SK-N-SH (cell line): ENCODE data around the gene ZNF639. TPM values are rescaled to one million over a fixed set of nuclear protein-coding genes. Genes with fewer than 3 reads are reported as not detected.
"Not testable (repeated sequence)": the region's sequence is repeated elsewhere in the genome, so short reads cannot be mapped to it uniquely, and the experiment has no call there.

ENCODE experiments used
- CTCF ChIA-PET: fragments of 300-600, 350-600 bp; formaldehyde crosslinking; extraction: SDS; loops from one replicate; lab custom pipeline; 2021; lab: Yijun Ruan, JAX
- POLR2A ChIA-PET: fragments of 350-600 bp; sonication (Branson Sonifier 250); formaldehyde crosslinking; extraction: SDS; loops from one replicate; lab custom pipeline; 2020; ENCODE audit warnings: antibody characterized with exemption, inconsistent platforms; lab: Yijun Ruan, JAX
- DNase-seq: peaks from one replicate; pipeline ENCODE4 v3.0.0; 2012
- H2AFZ ChIP-seq: fragments of 200-600 bp; sonication (generic); 2 replicates; pipeline ENCODE4 v1.8.1; 2016; ENCODE audit warnings: antibody characterized with exemption, mild to moderate bottlenecking, low read depth
- H3F3A ChIP-seq: fragments of 200-600 bp; sonication (generic); replicated peaks from 2 replicates; pipeline ENCODE3; 2016; ENCODE audit warnings: antibody characterized with exemption, mild to moderate bottlenecking; ENCODE audit not compliant: insufficient read depth
- H3K27ac ChIP-seq, 2 experiments: fragments of 200-500 bp in 1 of 2; fragments of 200-600 bp in 1 of 2; sonication (Bioruptor generic) in 1 of 2; sonication (generic), shearing (Covaris generic) in 1 of 2; 2 replicates each; pipeline versions ENCODE4 v1.5.1 to v1.6.1; 2014 to 2016; ENCODE audit warnings: low read depth in 2 of 2, inconsistent platforms in 1 of 2, low read length in 1 of 2, mild to moderate bottlenecking in 1 of 2, mixed read lengths in 1 of 2
- H3K27me3 ChIP-seq: fragments of 200-600 bp; sonication (generic), shearing (Covaris generic); 2 replicates; pipeline ENCODE4 v1.6.1; 2016; ENCODE audit warnings: mixed run types; ENCODE audit not compliant: insufficient read depth
- H3K36me3 ChIP-seq, 2 experiments: fragments of 200-500 bp in 1 of 2; fragments of 200-600 bp in 1 of 2; sonication (Bioruptor generic) in 1 of 2; sonication (generic) in 1 of 2; replicated peaks in 1 of 2; 2 replicates each; pipeline versions ENCODE3 to v1.5.1; 2014 to 2016; ENCODE audit warnings: low read length in 1 of 2, mild to moderate bottlenecking in 1 of 2; ENCODE audit not compliant: insufficient read depth in 2 of 2, control insufficient read depth in 1 of 2
- H3K4me1 ChIP-seq, 2 experiments: fragments of 200-500 bp in 1 of 2; fragments of 200-600 bp in 1 of 2; sonication (Bioruptor generic) in 1 of 2; sonication (generic), shearing (Covaris generic) in 1 of 2; 2 replicates each; pipeline versions ENCODE4 v1.5.1 to v1.6.1; 2014 to 2016; ENCODE audit warnings: low read depth in 1 of 2, low read length in 1 of 2, mixed run types in 1 of 2; ENCODE audit not compliant: insufficient read depth in 2 of 2, control insufficient read depth in 1 of 2
- H3K4me2 ChIP-seq: fragments of 200-600 bp; sonication (generic), shearing (Covaris generic); 2 replicates; pipeline ENCODE4 v1.6.1; 2017; ENCODE audit warnings: mixed run types
- H3K4me3 ChIP-seq, 2 experiments: fragments of 200-500 bp in 1 of 2; fragments of 200-600 bp in 1 of 2; sonication (Bioruptor generic) in 1 of 2; sonication (generic), shearing (Covaris generic) in 1 of 2; 2 replicates each; pipeline versions ENCODE4 v1.5.1 to v1.8.1; 2014 to 2016; ENCODE audit warnings: low read depth in 2 of 2, inconsistent platforms in 1 of 2, low read length in 1 of 2, mild to moderate bottlenecking in 1 of 2, mixed read lengths in 1 of 2, moderate library complexity in 1 of 2
- H3K79me2 ChIP-seq: fragments of 200-600 bp; sonication (generic); 2 replicates; pipeline ENCODE4 v1.8.1; 2017; ENCODE audit warnings: mild to moderate bottlenecking; ENCODE audit not compliant: insufficient read depth
- H3K9ac ChIP-seq: fragments of 200-600 bp; sonication (generic); 2 replicates; pipeline ENCODE4 v1.6.1; 2017; ENCODE audit warnings: mixed run types
- H3K9me2 ChIP-seq: fragments of 200-600 bp; sonication (generic); 2 replicates; pipeline ENCODE4 v1.6.1; 2017; ENCODE audit warnings: mixed run types
- H3K9me3 ChIP-seq: fragments of 200-600 bp; sonication (generic); 2 replicates; pipeline ENCODE4 v1.6.1; 2017; ENCODE audit warnings: mixed run types, mild to moderate bottlenecking, moderate library complexity
- H4K20me1 ChIP-seq: fragments of 200-600 bp; sonication (generic); 2 replicates; pipeline ENCODE4 v1.6.1; 2017; ENCODE audit warnings: mild to moderate bottlenecking, mixed run types; ENCODE audit not compliant: insufficient read depth
- CHD2 ChIP-seq: fragments of 150-350 bp; IDR thresholded peaks from 2 replicates; pipeline ENCODE4 v1.6.1; 2018; ENCODE audit warnings: low read length; ENCODE audit not compliant: partially characterized antibody
- ELF1 ChIP-seq: IDR thresholded peaks from 2 replicates; pipeline ENCODE4 v1.4.0; 2012
- EZH2phosphoT487 ChIP-seq: fragments of 200-600 bp; sonication (generic); IDR thresholded peaks from 2 replicates; pipeline ENCODE4 v1.6.1; 2017; ENCODE audit warnings: low read depth, mixed run types, mild to moderate bottlenecking, antibody characterized with exemption, moderate library complexity, borderline replicate concordance
- FOSL2 ChIP-seq: IDR thresholded peaks from 2 replicates; pipeline ENCODE4 v1.4.0; 2012; ENCODE audit warnings: low read depth, mild to moderate bottlenecking, moderate library complexity, borderline replicate concordance
- FOXM1 ChIP-seq: IDR thresholded peaks from 2 replicates; pipeline ENCODE4 v1.4.0; 2012; ENCODE audit warnings: low read depth, mild to moderate bottlenecking
- GATA2 ChIP-seq: sonication (generic); formaldehyde crosslinking; IDR thresholded peaks from 2 replicates; pipeline ENCODE4 v1.5.0; 2020; ENCODE audit warnings: mild to moderate bottlenecking, missing genetic modification reagents
- IRF3 ChIP-seq: fragments of 150-350 bp; IDR thresholded peaks from 2 replicates; pipeline ENCODE4 v1.6.1; 2016; ENCODE audit warnings: mild to moderate bottlenecking, low read depth, low read length
- JUND ChIP-seq: IDR thresholded peaks from 2 replicates; pipeline ENCODE4 v1.4.0; 2012
- MEF2A ChIP-seq: IDR thresholded peaks from 2 replicates; pipeline ENCODE4 v1.4.0; 2012; ENCODE audit warnings: low read depth, borderline replicate concordance
- SIN3A ChIP-seq: IDR thresholded peaks from 2 replicates; pipeline ENCODE4 v1.6.1; 2012; ENCODE audit warnings: low read depth, mild to moderate bottlenecking, low read length, moderate library complexity, borderline replicate concordance
- TCF12 ChIP-seq: IDR thresholded peaks from 2 replicates; pipeline ENCODE4 v1.4.0; 2012
- WGBS: methylation state at CpG from one replicate; pipeline ENCODE4 v1.1.6; 2017; ENCODE audit warnings: low lambda C conversion rate; 5-methylcytosine and 5-hydroxymethylcytosine counted together
- polyA plus RNA-seq, 3 experiments: library from polyadenylated mRNA; depleted of rRNA; stranded (reverse); fragments of >200 nt; gene quantifications; 2 replicates each; pipeline ENCODE4 v1.2.3, GENCODE V29; 2012
- TF ChIP-seq, protein P1 (sequence below): IDR thresholded peaks from 2 replicates; pipeline ENCODE4 v1.4.0; 2012; ENCODE audit warnings: low read depth
- TF ChIP-seq, protein P2 (sequence below): fragments of 200-600 bp; sonication (generic); IDR thresholded peaks from 2 replicates; pipeline ENCODE4 v1.6.1; 2017; ENCODE audit warnings: antibody characterized with exemption, mild to moderate bottlenecking, moderate library complexity

ZNF639 gene
- polyA plus RNA-seq, 1 of the 3 experiments (the other 2 are of a cell fraction): 9.6 TPM

DNA sequence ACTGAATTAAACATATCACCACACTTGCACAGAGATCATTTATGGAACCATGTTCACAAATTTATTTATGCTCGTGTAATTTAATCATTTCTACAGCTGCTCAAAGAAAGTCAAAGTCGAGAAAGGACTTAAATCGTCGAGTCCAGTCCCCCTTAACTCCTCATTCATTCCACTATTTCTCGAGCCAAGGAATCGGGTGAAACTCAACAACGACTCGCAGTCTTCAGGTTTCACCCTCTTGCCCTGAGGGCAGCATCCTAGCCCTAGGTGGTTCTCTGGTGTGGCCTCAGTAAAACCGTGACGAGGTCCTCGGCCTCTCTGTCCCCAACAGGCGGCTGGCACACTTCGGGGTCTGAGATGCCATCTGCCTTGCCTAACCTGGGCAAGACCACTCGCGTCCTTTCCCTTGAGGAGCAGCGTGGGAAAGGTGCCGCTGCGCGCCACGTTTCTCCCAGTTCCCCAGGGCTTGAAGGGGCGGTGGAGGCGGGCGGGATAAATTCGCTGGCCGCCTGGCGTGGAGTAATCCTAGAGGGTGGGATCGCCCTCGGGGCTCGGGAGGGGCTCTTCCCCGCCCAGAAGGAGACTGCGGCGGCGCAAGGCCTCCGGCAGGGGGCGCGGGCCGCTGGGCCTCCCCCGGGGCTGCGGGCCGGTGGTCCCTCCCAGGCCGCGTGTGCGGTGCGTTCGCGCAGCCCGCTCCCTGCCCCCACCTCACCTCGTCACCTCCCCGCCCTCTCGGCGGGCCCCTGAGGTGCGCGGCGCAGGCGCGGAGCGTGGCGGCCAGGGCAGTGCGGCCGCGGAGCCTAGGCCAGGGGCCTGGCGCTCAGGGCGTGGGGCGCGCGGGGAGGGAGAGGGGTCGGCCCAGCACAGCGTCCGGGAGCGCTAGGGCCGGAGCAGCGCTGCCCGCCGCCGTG is at the start of gene ZNF639 (continued):
- TF ChIP-seq GATA2 (CRISPR knock-in tag) (no peak; the same call in 1 of the 2 replicates), EZH2phosphoT487 (no peak), IRF3 (no peak), TCF12 (no peak), FOXM1 (no peak), FOSL2 (no peak), MEF2A (no peak), JUND (no peak), SIN3A (peak; percentile 85; the same call in 1 of the 2 replicates), CHD2 (peak; percentile 74), ELF1 (no peak)
- TF ChIP-seq, protein P1, sequence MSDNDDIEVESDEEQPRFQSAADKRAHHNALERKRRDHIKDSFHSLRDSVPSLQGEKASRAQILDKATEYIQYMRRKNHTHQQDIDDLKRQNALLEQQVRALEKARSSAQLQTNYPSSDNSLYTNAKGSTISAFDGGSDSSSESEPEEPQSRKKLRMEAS: peak; percentile 91
- TF ChIP-seq, protein P2, sequence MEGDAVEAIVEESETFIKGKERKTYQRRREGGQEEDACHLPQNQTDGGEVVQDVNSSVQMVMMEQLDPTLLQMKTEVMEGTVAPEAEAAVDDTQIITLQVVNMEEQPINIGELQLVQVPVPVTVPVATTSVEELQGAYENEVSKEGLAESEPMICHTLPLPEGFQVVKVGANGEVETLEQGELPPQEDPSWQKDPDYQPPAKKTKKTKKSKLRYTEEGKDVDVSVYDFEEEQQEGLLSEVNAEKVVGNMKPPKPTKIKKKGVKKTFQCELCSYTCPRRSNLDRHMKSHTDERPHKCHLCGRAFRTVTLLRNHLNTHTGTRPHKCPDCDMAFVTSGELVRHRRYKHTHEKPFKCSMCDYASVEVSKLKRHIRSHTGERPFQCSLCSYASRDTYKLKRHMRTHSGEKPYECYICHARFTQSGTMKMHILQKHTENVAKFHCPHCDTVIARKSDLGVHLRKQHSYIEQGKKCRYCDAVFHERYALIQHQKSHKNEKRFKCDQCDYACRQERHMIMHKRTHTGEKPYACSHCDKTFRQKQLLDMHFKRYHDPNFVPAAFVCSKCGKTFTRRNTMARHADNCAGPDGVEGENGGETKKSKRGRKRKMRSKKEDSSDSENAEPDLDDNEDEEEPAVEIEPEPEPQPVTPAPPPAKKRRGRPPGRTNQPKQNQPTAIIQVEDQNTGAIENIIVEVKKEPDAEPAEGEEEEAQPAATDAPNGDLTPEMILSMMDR: peak; percentile 73

- POLR2A ChIA-PET, CTCF ChIA-PET: not testable (repeated sequence)
- 57% methylated on average over 2 of the region's 2 CpGs for WGBS
These were observed 48.4 kb upstream of the ZNF639 start for GRCh38 chr3:179274434-179274833.

More at GRCh38 chr3:179274434-179274833, 48.4 kb upstream of the ZNF639 start:
- not testable (repeated sequence) for H3K79me2 ChIP-seq, H4K20me1 ChIP-seq, H3K9me3 ChIP-seq, H3K36me3 ChIP-seq, H3K9ac ChIP-seq, H3F3A ChIP-seq, H3K27ac ChIP-seq, H3K4me1 ChIP-seq, H3K9me2 ChIP-seq, H2AFZ ChIP-seq, H3K4me2 ChIP-seq, DNase-seq, H3K4me3 ChIP-seq, H3K27me3 ChIP-seq
